Measurements from ENCODE around the gene PSMA5. TPM values are rescaled to one million over a fixed set of nuclear protein-coding genes. Genes with fewer than 3 reads are reported as not detected.

Gene PSMA5
- total and polyA plus RNA-seq, 2 of the 13 experiments (the other 11 are each of a cell fraction or from before 2014, with no cell fraction given): 140 to 169 TPM

GRCh38 chr1:109426281-109427170 is at the start of gene PSMA5 (continued):
- no peak for TF ChIP-seq E2F2 (CRISPR knock-in tag; IDR thresholded peaks at IDR 0.05; ENCODE audit: borderline replicate concordance)
- TF ChIP-seq ZNF816 (CRISPR knock-in tag; IDR thresholded peaks at IDR 0.05; ENCODE audit: borderline replicate concordance): peak; percentile 56; the same call in 1 of the 2 replicates
- peak; percentile 60; the same call in 1 of the 2 replicates for TF ChIP-seq MYPOP (CRISPR knock-in tag; IDR thresholded peaks at IDR 0.05)
- TF ChIP-seq SIX4 (CRISPR knock-in tag; IDR thresholded peaks at IDR 0.05): no peak
- TF ChIP-seq GTF3A (CRISPR knock-in tag; conservative IDR thresholded peaks at IDR 0.05): no peak
- TF ChIP-seq ZNF253 (CRISPR knock-in tag; IDR thresholded peaks at IDR 0.05; ENCODE audit: borderline replicate concordance): peak; percentile 59; the same call in 1 of the 2 replicates
- TF ChIP-seq ZNF780A (CRISPR knock-in tag; IDR thresholded peaks at IDR 0.05): no peak
- no peak; the same call in 1 of the 2 replicates for TF ChIP-seq ZNF160 (CRISPR knock-in tag; IDR thresholded peaks at IDR 0.05)
- TF ChIP-seq XBP1 (CRISPR knock-in tag; IDR thresholded peaks at IDR 0.05): no peak
- TF ChIP-seq PRDM10 (CRISPR knock-in tag; IDR thresholded peaks at IDR 0.05; ENCODE audit: low read depth): no peak
- no peak for TF ChIP-seq ZNF451 (CRISPR knock-in tag; IDR thresholded peaks at IDR 0.05)
- no peak; the same call in 1 of the 2 replicates for TF ChIP-seq ZNF335 (CRISPR knock-in tag; IDR thresholded peaks at IDR 0.05)
- no peak for TF ChIP-seq IKZF1 (IDR thresholded peaks at IDR 0.05)
- TF ChIP-seq GZF1 (CRISPR knock-in tag; IDR thresholded peaks at IDR 0.05): no peak
- no peak for TF ChIP-seq RCOR2 (CRISPR knock-in tag; IDR thresholded peaks at IDR 0.05)
- TF ChIP-seq ZNF570 (CRISPR knock-in tag; IDR thresholded peaks at IDR 0.05; ENCODE audit: borderline replicate concordance): no peak; the same call in 1 of the 2 replicates
- peak; percentile 68; the same call in 1 of the 2 replicates for TF ChIP-seq ZSCAN5A (CRISPR knock-in tag; IDR thresholded peaks at IDR 0.05; ENCODE audit: borderline replicate concordance)
- TF ChIP-seq MXD1 (CRISPR knock-in tag; IDR thresholded peaks at IDR 0.05): peak; percentile 43
- TF ChIP-seq ZC3H13 (CRISPR knock-in tag; IDR thresholded peaks at IDR 0.05): 0 out of 2 replicates have a peak, but pooled peaks have one; percentile 56
- peak; percentile 55; the same call in 1 of the 2 replicates for TF ChIP-seq SAFB2 (CRISPR knock-in tag; IDR thresholded peaks at IDR 0.05; ENCODE audit: borderline replicate concordance, low read depth)
- TF ChIP-seq SRSF9 (IDR thresholded peaks at IDR 0.05; ENCODE audit: borderline replicate concordance, insufficient read depth, low read depth, low read length, poor library complexity, severe bottlenecking): no peak
